ENCODE data around the gene MED6.

MED6 gene, protein sequence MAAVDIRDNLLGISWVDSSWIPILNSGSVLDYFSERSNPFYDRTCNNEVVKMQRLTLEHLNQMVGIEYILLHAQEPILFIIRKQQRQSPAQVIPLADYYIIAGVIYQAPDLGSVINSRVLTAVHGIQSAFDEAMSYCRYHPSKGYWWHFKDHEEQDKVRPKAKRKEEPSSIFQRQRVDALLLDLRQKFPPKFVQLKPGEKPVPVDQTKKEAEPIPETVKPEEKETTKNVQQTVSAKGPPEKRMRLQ

DNA sequence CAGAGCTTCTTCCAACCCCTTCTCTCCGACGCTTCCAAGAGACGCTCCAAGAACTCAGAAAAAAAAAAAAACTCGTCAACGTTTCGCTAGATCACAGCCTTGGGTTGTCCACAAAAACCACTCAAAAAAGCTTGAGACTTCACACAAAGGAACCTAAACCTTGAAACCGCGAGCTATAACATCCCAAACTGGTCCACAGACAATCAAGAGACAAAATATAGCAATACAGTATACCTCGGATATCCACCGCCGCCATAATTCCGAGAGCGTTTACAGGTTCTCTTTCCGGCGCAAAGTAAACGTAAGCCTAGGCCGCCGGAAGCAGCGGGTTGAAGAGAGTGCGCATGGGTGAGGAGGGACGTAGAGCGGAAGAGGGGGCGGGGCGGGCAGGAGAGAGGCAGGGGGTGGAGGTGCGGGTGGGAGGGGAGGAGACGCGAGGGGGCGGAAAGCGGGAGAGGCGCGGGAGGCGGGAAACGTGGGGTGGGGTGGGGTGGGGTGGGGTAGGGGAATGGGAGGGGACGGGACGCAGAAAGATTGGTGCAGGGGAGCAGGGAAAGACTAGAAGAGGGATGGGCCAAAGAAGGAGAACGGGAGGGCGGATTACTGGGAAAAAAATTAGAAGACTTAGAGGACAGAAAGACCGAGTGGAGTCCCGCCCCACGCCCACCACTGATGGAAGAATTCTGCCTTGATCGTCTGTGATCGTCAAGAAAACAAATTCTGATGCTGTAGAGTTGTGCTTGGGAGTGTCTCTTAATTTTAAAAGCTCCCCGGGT is at the start of gene MED6:
MED6 (minus strand) TSS at position 274 of the 776 bp plus-strand sequence; CDS start at position 256, 18 bp downstream.
- peak; percentile 98 for DNase-seq

DNA sequence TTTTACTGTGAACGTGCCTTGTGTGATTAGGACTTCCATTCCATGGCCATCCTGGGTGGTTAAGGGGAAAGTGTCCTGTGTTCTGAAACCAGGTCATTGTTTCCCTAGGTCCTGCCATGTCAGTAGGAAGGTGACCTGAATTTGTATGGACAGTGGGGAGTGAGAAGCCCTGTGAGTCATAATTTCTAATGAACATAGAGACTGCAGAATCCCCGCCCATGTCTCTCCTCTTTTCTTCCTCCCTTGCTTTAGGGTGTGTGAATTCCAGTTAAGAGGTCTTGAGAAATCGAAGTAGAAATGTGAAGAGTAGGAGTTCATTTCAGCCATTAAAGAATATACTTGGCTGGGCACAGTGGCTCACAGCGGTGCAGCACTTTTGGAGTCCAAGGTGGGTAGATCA is 49.3 kb upstream of the MED6 start:
- no peak for DNase-seq

DNA sequence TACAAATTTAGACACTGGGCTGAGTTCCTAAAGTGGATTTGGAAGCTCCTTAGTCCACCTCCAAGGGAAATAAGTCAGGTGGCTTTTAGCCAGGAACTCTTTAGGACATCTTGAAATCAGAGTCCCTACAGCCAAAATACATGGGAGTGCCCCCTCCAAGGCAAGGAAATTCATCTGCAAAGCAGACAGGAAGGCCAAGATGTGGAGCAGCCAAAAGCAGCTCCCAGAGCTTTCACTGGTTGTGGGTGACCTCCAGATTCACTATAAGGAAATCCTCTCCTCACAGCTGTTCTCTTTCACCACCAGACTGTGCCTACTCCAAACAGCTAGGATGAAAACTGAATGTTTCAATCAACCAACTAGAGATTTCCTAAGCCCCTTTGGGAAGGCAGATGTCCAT is 47.9 kb upstream of the MED6 start:
- DNase-seq: peak; percentile 18

DNA sequence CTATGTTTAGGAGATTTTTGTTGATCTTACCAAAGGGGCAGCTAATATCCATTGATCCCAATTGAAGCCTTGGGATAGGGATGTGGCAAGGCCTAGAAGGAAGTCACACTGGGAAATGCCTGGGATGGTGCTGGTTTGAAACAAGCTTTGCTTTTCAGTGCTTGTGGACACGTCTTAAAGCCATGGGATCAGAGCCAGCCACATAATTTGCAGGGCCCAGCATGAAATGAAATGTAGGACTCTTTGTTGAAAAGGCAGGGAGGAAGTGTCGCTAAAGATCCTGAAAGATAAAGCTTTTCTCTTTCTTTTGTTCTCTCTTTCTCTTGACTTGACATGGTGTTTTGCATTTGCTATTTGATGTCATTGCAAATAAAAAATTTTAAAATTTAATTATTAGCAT is 46.2 kb upstream of the MED6 start:
- DNase-seq: no peak

DNA sequence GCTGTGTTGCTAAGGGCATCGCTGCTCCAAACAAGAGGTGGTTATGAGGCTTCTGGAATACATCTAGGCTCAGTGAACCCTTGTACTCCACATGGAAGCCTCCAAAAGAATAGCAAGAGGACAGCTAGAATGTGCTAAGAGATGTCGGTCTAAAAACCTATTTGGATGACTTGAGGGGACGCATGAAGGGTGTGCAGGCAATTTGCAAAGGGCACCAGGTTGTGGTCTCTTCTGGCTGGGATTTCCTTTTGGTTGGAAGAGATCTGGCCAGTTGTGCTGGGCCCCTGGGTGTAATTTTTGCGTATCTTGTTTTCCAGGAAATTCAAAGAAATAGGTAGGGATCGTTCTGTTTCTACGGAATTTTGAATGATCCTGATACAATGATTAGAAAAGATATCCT is 45.4 kb upstream of the MED6 start:
- DNase-seq: no peak

DNA sequence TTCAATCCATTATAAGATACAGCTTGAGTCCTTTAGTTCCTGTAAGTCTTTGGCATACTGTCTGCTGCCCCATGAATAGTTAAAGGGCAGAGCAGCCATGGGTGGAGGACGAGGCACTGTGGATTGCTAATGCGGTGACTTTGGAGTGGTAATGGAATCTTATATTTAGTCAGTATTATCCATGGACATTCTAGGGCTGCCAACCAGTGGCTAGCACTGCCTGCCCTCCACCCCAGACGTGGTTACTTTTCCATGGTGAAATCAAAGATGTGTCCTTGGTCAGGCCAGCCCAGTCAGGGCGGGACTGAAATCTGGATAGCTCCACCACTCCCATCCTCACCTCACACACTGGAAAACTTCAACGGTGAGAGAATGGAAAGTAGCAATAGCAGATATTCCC is 43.5 kb upstream of the MED6 start:
- DNase-seq: no peak

DNA sequence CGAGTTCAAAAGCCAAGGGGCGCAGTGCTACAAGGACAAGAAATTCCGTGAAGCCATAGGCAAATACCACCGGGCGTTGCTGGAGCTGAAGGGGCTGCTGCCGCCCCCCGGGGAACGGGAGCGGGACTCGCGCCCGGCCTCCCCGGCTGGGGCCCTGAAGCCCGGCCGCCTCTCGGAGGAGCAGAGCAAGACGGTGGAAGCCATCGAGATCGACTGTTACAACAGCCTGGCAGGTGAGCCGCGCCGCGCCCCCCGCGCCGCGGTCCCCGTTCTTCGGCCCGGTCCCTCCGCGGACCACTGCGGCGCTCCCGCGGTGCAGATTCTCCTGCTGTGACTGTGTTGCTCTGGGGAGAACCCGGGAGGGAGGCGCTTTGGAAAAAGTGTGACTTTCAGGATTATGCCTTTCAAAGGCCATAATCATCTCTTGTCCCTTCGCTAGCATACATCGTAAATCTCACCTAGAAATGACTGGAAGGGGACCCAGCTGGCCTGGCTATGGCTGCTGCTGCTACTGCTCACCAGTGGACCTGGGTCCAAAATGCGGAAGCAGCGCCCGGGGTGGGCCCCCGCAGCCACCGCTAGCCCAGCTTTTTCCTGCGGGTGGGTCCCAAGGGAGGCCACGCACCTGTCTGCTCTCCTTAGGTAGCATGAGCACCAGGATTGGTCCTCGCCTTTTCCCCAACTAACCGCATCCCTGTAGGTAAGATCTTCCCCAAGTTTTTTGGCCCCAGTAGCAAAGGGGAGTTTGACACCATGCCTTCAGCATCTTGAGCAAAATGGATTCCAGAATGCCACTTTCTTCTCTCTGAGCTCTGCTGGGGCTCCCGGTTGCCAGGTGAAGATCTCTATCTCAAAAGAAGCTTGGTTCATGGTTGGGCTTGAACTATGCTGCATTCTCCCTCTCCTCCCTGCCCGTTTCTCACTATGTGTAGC is 42.1 kb upstream of the MED6 start:
- DNase-seq: peak; percentile 44

DNA sequence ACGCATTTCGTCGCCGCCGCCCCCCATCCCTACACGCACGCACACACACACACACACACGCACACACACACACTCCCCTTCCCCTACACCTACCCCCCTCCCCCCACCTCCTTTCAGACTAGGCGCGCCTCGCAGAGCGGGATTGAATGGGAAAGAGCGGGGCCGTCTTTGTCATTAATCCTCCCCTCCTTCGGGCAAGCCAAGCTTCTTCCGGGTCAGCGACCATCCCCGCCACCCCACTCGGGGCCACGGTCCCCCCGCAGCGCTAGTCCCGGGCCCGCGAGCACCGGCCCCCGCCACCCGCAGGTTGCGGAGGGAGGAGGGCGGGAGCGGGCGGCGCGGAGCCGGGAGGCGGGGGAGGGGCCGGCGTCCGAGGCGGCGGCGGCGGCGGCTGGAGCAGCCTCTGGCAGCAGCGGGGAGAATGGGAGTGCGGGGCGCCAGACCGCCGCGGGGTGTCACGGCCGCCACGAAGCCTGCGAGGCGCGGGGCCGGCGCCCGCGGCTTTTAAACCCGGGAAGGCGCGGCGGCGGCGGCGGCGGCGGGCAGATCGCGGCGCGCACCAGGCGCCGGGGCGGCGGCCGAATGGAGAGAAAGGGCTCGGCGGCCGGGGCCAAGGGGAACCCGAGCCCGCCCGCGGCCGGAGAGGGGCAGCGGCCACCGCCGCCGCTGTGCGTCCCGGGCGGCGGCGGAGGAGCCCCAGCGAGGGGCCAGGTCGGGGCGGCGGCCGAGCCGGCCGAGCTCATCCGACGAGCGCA is 41.3 kb upstream of the MED6 start, which contains the start of gene TTC9:
TTC9 (plus strand) TSS at position 369 of the 755 bp plus-strand sequence; CDS start at position 583, 214 bp downstream.
- peak; percentile 55 for DNase-seq

DNA sequence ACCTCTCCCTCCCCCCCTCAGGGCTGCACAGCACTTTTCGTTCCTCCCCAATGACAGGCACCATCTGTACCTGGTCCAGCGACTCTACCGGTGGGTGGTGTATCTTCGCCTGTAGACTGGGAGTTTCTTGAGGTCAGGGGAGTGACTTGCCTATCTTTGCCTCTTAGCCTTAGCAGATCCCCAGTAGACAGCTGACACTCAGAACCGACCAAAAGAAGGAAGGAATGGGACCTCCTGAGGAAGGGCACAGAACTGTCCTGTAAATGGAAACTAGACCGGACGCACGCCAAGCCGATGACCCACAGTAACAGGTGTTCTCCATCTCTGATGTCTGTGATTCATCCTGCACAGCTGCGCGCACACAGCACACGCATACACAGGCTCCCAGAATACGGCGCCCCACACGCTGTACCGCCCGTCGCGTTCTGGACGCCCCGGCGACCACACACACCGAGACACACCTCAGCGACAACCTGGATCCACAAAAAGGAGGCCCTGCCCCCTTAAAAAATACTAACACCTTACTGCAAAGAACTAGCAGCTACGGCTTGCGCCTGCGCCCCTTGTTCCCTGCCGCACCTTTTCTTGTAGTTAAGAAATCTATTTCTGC is 40.6 kb upstream of the MED6 start:
- peak; percentile 55 for DNase-seq

DNA sequence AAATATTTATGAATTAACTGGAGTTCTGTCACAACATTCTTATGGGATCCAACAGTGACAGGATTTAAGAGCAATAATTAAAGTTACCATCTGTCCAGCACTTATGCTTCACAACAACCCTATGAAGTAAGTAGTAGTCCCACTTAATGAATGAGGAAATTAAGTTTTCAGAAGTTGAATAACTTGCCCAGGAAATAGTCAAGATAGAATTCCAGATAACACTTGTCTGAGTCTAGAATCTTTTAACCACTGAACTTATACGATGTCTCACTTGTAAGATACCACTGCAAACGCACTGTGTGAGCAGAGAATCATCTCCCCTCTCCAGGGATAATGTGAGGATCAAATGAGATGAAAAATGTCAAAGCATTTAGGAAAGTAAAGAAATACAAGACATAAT is 38.0 kb upstream of the MED6 start:
- peak; percentile 76 for DNase-seq

DNA sequence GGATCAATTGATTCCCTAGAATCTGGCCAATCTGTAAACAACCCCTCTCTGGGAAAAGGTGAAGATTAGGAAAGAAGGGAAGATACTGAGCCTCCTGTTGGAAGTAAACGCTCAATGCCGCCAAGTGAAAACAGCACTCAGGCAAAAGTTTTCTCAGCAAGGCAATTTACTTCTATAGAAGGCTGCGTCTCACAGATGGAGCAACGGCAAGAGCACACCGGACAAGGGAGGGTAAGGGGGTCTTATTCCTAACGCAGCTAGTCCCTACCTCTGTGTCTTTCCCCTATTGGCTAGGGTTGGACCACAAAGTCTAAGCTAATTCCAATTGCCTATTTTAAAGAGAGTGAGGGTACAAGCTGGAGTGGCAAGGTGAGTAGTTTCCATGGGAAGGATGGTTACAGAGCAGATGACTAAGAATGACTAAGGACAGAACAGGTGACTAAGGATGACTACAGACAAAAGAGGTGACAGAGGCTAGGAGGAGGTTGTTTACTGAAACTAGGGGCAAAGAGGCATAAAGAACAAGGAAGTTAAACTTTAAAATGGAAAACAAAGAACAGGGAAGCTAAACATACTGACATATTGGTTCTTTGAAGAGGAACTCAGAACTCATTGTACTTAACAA is 35.6 kb upstream of the MED6 start:
- DNase-seq: no peak

DNA sequence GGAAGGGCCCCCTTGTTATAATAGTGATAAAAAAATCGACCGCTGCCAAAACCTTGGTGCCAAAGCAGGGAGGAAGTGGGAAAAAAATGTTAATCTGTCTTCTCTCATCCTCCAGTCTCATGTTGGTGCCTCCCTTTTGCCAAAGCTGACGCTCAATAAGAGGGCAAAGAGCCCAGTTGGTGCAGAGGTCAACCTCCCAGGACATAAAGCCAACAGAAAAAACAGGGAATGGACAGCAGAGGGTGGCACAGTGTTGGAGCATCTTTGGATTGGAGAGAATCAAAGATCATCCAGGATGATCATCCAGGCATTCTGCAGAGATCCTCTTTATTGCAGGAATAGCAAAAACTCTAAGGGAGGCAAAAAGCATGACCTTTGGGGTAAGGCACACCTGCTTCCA is 31.5 kb upstream of the MED6 start:
- DNase-seq: no peak

DNA sequence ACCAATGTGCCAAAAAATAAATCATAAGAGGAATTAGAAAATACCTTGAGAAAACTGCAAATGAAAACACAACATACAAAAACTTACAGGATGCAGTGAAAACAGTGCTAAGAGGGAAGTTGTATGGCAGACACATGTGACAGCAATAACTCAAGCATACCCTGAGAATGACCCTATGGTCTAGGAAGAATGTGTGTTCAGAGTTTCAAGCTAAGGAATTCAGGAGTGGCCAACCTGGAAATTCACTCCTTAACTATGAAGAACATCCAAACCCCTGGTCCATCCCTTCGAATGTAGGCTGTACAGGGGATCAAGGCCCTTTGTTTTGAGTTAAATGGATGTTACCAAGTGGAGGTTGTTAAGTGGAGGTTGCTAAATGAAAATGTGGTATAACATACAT is 24.5 kb upstream of the MED6 start:
- DNase-seq: no peak

DNA sequence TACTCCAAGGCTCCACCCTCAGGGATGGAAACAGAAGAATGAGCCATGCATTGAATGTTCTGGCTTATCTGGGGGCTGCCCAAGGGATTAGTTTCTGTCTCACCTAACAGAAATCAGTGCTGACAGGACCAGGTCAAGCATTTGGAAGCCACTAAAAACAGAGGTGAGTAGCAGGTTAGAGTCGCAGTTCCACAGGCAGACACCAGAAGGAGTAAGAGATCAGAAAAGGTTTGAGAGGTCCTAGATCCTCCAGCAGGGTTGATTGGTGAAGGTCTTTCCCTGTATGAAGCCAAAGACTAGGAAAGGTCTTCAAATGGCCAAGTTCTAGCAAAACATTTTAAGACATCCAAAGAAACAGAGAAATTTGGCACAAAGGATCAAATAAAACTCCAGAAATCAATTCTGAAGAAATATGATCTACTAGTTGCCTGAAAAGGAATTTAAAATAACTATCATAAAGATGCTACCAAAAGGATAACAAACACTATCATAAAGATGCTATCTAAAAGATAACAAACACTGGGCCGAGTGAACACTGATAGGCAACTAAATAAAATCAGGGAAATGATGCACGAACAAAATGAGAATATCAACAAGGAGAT is 21.8 kb upstream of the MED6 start:
- peak; percentile 81 for DNase-seq

DNA sequence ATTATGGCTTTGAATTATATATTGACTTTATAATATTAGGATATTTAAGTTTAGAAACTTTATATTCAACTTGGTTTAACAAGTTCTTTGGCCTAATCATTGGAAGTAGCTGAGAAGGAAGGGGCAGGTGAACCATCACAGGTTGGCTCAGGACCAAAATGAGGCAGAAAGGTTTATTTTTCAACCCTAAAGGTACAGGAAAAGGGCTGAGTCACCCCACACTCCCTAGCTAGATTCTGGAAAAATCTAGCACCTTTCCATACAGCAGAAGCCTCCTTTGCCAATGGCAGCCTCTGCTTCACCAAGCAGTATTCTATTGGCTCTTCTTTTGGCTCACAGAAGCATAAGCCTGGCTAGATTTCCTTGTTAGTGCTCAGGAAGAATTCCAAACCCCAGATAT is 19.3 kb upstream of the MED6 start:
- no peak for DNase-seq

DNA sequence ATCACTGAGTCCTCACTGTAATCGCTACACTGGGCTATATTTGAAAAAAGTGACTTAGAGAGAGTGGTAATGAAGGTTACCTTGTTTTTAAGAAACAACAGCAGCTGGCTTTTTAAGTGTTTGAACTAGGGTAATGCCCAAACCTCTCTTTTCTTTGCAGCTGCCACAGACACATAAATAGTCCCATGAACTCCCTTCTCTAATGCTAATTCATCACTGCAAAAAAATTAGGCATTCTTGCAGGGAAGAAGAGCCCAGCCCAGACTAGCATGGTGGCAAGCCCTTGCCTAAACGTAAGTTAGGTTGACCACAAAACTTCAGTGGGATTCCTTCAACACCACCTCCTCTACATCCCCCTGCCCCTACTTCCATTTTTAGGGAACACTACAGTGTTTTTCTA is 17.9 kb upstream of the MED6 start:
- no peak for DNase-seq

DNA sequence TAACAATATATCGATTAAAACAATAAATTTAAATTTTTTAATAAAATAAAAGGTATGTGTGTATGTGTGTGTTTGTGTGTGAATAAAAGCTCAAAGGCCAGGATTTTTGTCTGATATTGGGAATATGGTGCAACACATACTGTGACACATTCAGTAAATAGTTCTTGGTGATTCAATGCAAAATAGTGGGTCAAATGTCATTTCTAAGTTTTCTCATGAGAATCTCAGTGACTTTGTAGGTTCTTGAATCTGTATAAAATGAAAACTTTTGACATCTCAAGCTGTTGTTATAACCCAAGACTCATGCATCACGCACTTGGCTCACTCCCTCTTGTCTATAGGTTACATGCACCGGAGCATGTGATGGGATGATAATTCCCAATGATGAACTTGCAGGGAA is 16.2 kb upstream of the MED6 start:
- DNase-seq: no peak

DNA sequence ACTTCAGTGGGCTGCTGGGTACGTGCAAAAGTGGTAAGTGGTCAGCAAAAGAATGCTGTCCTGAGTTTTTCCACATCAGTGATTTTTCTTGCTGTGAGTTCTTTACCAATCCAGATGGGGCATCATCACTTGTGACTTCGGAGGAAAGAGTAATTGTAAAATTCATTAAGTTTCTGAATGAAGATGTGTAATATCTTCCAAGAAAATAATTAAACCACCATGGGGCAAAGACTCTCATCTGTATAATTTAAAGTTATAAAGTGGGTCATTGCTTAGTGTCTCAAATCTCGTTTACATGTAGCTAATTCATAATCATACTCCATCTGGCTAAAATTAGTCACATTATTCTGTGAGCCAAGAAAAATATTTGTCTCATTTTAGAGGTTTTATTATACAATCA is 10.8 kb upstream of the MED6 start:
- no peak for DNase-seq

DNA sequence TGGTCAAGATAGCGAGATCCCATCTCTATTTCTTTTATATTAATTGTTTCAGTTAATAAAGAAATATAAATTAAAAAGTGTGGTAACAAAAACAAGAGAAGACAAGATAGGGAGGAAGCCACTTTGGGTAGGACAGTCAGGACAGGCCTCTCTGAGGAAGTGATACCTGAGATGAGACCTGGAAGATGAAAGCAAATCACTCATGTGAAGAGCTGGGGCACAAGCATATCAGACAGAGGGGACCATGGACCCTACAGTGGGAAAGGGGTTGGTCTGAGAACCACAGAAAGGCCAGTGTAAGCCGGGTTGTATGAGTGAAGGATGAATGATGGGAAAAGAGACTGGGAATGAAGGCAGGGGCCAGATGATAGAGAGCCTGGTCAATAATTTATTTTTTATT is 1.8 kb upstream of the MED6 start:
- no peak for DNase-seq

DNA sequence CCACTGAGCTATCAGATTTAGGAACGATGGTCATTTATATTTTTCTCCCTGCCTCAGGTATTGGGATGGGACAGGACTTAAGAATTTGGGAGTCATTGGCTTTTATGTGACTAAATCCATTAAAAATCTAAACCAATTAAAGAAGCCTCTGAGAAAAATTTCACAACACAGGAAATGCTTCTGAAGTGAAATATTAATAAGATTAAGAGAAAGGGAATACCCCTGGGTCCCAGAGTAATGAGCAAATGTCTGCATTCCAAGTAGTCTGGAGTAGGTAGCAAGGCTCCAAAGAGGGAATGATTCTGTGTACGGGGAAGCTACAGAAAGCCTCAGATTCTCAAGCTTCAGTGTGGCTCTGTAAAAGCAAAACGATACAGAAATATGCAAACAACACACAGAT is 707 bp upstream of the MED6 start:
- peak; percentile 42 for DNase-seq

DNA sequence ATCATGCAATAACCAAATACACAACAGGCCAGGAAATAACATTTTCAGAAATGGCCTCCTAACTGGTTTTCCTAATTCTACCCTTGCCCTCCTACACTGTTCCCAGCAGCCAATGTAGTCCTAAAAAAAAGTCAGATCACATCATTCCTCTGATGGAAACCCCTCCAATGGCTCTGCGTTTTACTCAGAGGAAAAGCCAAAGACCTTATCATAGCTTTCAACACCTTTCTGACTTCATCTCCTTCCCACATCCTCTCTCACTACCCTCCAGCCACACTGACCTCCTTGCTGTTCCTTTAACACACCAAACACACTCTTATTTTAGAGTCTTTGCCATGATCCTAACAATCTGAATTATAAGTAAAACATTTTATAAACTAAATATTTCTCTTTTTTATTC is 1.1 kb downstream of the MED6 start:
- no peak for DNase-seq

All from NCI-H82 (cell line).